T47D (cell line): ENCODE data around the gene OTUB2.
A peak's percentile ranks its signal among the peaks of the same experiment; 100 is the strongest.

Source experiments
- DNase-seq, 2 experiments: peaks; one replicate each; pipeline versions ENCODE4 v3.0.0 to v3.0.0-alpha.2; 2011 to 2012; ENCODE audit warnings: low read depth in 1 of 2, low spot score in 1 of 2
- JUND ChIP-seq: IDR thresholded peaks from 2 replicates; pipeline ENCODE4 v1.6.1; 2012; ENCODE audit warnings: low read depth
- in situ Hi-C: cut with HindIII; loops from 2 replicates; pipeline ENCODE4 v1.10.0; 2016; ENCODE audit warnings: low sequenced_read_pairs, low pct_unique_long_range_greater_than_20kb

OTUB2 gene

GRCh38 chr14:93987376-93987775, 38.8 kb upstream of the OTUB2 start:
- no peak for DNase-seq
- in situ Hi-C loops, result no loop called here
- no peak for TF ChIP-seq JUND

GRCh38 chr14:93987815-93988476, 38.2 kb upstream of the OTUB2 start:
- no peak for DNase-seq
- no peak for TF ChIP-seq JUND
- in situ Hi-C loops, result no loop called here

- no peak for TF ChIP-seq JUND
- in situ Hi-C loops, result no loop called here
- DNase-seq, result no peak
Measured at GRCh38 chr14:93989939-93990338, 36.2 kb upstream of the OTUB2 start.

- in situ Hi-C loops, result no loop called here
- no peak for TF ChIP-seq JUND
- DNase-seq, result no peak
Measured at GRCh38 chr14:93991212-93991611, 34.9 kb upstream of the OTUB2 start.

- in situ Hi-C loops, result no loop called here
- TF ChIP-seq JUND, result no peak
- DNase-seq, result no peak
Measured at GRCh38 chr14:93991649-93992048, 34.5 kb upstream of the OTUB2 start.

- in situ Hi-C loops, result no loop called here
- no peak for DNase-seq
- TF ChIP-seq JUND, result no peak
Measured at GRCh38 chr14:93993382-93993781, 32.8 kb upstream of the OTUB2 start.

- DNase-seq, result peak; percentile 45 to 58
- no peak for TF ChIP-seq JUND
- in situ Hi-C loops, result no loop called here
Measured at GRCh38 chr14:93994919-93995682, 31.0 kb upstream of the OTUB2 start.

- in situ Hi-C loops, result no loop called here
- TF ChIP-seq JUND, result no peak
- no peak for DNase-seq
Measured at GRCh38 chr14:93996130-93996695, 29.9 kb upstream of the OTUB2 start.

GRCh38 chr14:93997082-93997481, 29.1 kb upstream of the OTUB2 start, which contains the start of gene CCDC197:
CCDC197 (plus strand) TSS chr14:93997301; CDS start chr14:93998132, 831 bp downstream.
- in situ Hi-C loops, result no loop called here
- TF ChIP-seq JUND, result no peak
- no peak for DNase-seq

- no peak for TF ChIP-seq JUND
- in situ Hi-C loops, result no loop called here
Measured at GRCh38 chr14:93997916-93998870, 27.9 kb upstream of the OTUB2 start.

GRCh38 chr14:93998871-93999403, 27.2 kb upstream of the OTUB2 start:
- no peak for TF ChIP-seq JUND
- DNase-seq, result no peak
- in situ Hi-C loops, result no loop called here

More at GRCh38 chr14:93997916-93998870, 27.9 kb upstream of the OTUB2 start:
- DNase-seq, result no peak

- DNase-seq, result peak; percentile 63 to 91
- in situ Hi-C loops, result no loop called here
- TF ChIP-seq JUND, result no peak
Measured at GRCh38 chr14:93999573-93999972, 26.6 kb upstream of the OTUB2 start.
